Heart left ventricle (tissue), 13 donors: Measurements from ENCODE around the gene BCAS4.

Experiments used
- CTCF ChIP-seq, 12 donors: fragments of 200-600 bp; sonication (generic) in 4 of 12; IDR thresholded peaks; one replicate each; pipeline versions ENCODE4 v1.5.0 to v1.8.0; 2018 to 2022; ENCODE audit warnings: antibody characterized with exemption in 12 of 12, mild to moderate bottlenecking in 5 of 12
- POLR2A ChIP-seq, 2 donors: fragments of 450-650 bp; IDR thresholded peaks; one replicate each; pipeline ENCODE4 v1.6.1; 2017; ENCODE audit warnings: antibody characterized with exemption in 2 of 2, mild to moderate bottlenecking in 2 of 2, moderate library complexity in 2 of 2
- donor health status: ischemic (EF 13 %, LVEDD 7.1; RV severe dilation, severe dysfunction).
- donor health status: DM: no; HTN: yes; CAD: no.
- donor health status: DM: no; HTN: no; CAD: no.
- donor health status: ischemic (EF 25% LVEDD 6.9; RV normal size, moderate dysfunction).
- donor health status: ischemic (EF 25% LVEDD 5.7; RV mildly dilated, moderate dysfunction).
- donor health status: ischemic (EF 35%, LVEDD 5.7; RV mildly dilated, moderate dysfunction).
- donor health status: nonischemic (EF 11% LVEDD 7.7; RV severe dilation, severe dysfunction).
- donor health status: DM: yes; HTN: yes; CAD: no.
- donor health status: PGD.
- donor health status: ischemic (EF 29% LVEDD 5.4; RV normal size, mild dysfunction).
- donor health status: nonischemic (EF 23%, LVEDD 6.1; RV moderate dilation, normal function).

GRCh38 chr20:50814438-50815161 is 19.7 kb downstream of the BCAS4 start:
- no peak for TF ChIP-seq CTCF (IDR thresholded peaks at IDR 0.05)
- no peak for TF ChIP-seq POLR2A (IDR thresholded peaks at IDR 0.05)
